H1 (cell line): ENCODE measurements around the gene RAP1A. TPM values are rescaled to one million over a fixed set of nuclear protein-coding genes. Genes with fewer than 3 reads are reported as not detected.

Source experiments
- CTCF ChIA-PET: fragments of 300-600 bp; sonication (Branson Sonifier 250); formaldehyde crosslinking; loops from one replicate; lab custom pipeline; 2021; ENCODE audit not compliant: partially characterized antibody; lab: Charles Lee
- POLR2A ChIA-PET: fragments of 300-600 bp; sonication (Branson Sonifier 250); formaldehyde crosslinking; loops from one replicate; lab custom pipeline; 2021; ENCODE audit warnings: inconsistent platforms; ENCODE audit not compliant: partially characterized antibody; lab: Charles Lee
- DNase-seq, 2 experiments: peaks; one replicate each; pipeline versions ENCODE4 v3.0.0 to v3.0.0-alpha.2; 2010 to 2022; ENCODE audit warnings: low spot score in 2 of 2, low read depth in 1 of 2, mixed read lengths in 1 of 2
- FAIRE-seq: peaks from 2 replicates; lab custom pipeline; 2011; peaks lifted over from hg19 to GRCh38; lab: Jason Lieb, UNC
- H2AFZ ChIP-seq: 2 replicates; pipeline ENCODE4 v1.8.1; 2012; ENCODE audit warnings: low read length, inconsistent platforms
- H2AK5ac ChIP-seq: 2 replicates; pipeline ENCODE4 v1.6.1; 2013; ENCODE audit warnings: low read depth, low read length
- H2BK120ac ChIP-seq: replicated peaks from 2 replicates; pipeline ENCODE3; 2013; ENCODE audit warnings: low read depth, low read length, inconsistent platforms
- H2BK12ac ChIP-seq: 2 replicates; pipeline ENCODE4 v1.6.1; 2013; ENCODE audit warnings: low read depth, low read length
- H2BK15ac ChIP-seq: 2 replicates; pipeline ENCODE4 v1.6.1; 2013; ENCODE audit warnings: low read length
- H2BK20ac ChIP-seq: 2 replicates; pipeline ENCODE4 v1.6.1; 2013; ENCODE audit warnings: low read length
- H2BK5ac ChIP-seq: 2 replicates; pipeline ENCODE4 v1.6.1; 2013; ENCODE audit warnings: low read depth, low read length
- H3K14ac ChIP-seq: 2 replicates; pipeline ENCODE4 v1.6.1; 2013; ENCODE audit warnings: inconsistent platforms; ENCODE audit not compliant: insufficient read length
- H3K18ac ChIP-seq: 2 replicates; pipeline ENCODE4 v1.6.1; 2013; ENCODE audit warnings: low read length; ENCODE audit errors: extremely low read depth
- H3K23ac ChIP-seq: 2 replicates; pipeline ENCODE4 v1.6.1; 2013; ENCODE audit warnings: inconsistent platforms; ENCODE audit not compliant: insufficient read length
- H3K23me2 ChIP-seq: 2 replicates; pipeline ENCODE4 v1.6.1; 2013; ENCODE audit warnings: low read depth, low read length
- H3K27ac ChIP-seq: 2 replicates; pipeline ENCODE4 v1.6.1; 2011; ENCODE audit warnings: low read depth, low read length, inconsistent platforms
- H3K27me3 ChIP-seq, 4 experiments: replicated peaks in 1 of 4; 1 replicate in 1 of 4; 2 replicates in 3 of 4; pipeline versions ENCODE4 v1.6.1 to v1.8.1; 2011 to 2013; ENCODE audit warnings: low read length in 3 of 4, mild to moderate bottlenecking in 3 of 4, inconsistent platforms in 2 of 4, mixed read lengths in 2 of 4, moderate library complexity in 1 of 4; ENCODE audit not compliant: control insufficient read depth in 3 of 4, insufficient read depth in 3 of 4; ENCODE audit errors: extremely low read depth in 1 of 4
- H3K36me3 ChIP-seq, 4 experiments: 2 replicates each; pipeline versions ENCODE4 v1.6.1 to v1.8.1; 2011 to 2013; ENCODE audit warnings: mild to moderate bottlenecking in 4 of 4, low read length in 3 of 4, moderate library complexity in 2 of 4, control low read depth in 1 of 4, inconsistent platforms in 1 of 4; ENCODE audit not compliant: insufficient read depth in 4 of 4, control insufficient read depth in 2 of 4
- H3K4ac ChIP-seq: replicated peaks from 2 replicates; pipeline ENCODE3; 2013; ENCODE audit warnings: low read length, low read depth, mixed read lengths, inconsistent platforms; ENCODE audit not compliant: insufficient read length
- H3K4me1 ChIP-seq, 4 experiments: replicated peaks in 1 of 4; 1 replicate in 1 of 4; 2 replicates in 3 of 4; pipeline versions ENCODE4 v1.6.1 to v1.8.1; 2011 to 2013; ENCODE audit warnings: low read length in 3 of 4, inconsistent platforms in 2 of 4, mixed read lengths in 1 of 4; ENCODE audit not compliant: insufficient read depth in 4 of 4, control insufficient read depth in 3 of 4
- H3K4me2 ChIP-seq, 2 experiments: 2 replicates each; pipeline versions ENCODE4 v1.6.1 to v1.8.1; 2011 to 2013; ENCODE audit warnings: low read depth in 2 of 2, low read length in 2 of 2, control low read depth in 1 of 2, inconsistent platforms in 1 of 2, mild to moderate bottlenecking in 1 of 2; ENCODE audit not compliant: insufficient read depth in 1 of 2
- H3K4me3 ChIP-seq, 4 experiments: fragments of 200-600, 300-600 bp in 1 of 4; sonication (generic), shearing (Covaris generic), sonication (Bioruptor Twin) in 1 of 4; 2 replicates each; pipeline versions ENCODE4 v1.5.1 to v1.8.1; 2011 to 2016; ENCODE audit warnings: low read length in 4 of 4, low read depth in 3 of 4, control low read depth in 2 of 4, inconsistent platforms in 2 of 4, mild to moderate bottlenecking in 2 of 4, mixed read lengths in 1 of 4, moderate library complexity in 1 of 4; ENCODE audit not compliant: insufficient read depth in 2 of 4; ENCODE audit errors: extremely low read depth in 1 of 4
- H3K56ac ChIP-seq: replicated peaks from 2 replicates; pipeline ENCODE3; 2013; ENCODE audit warnings: low read depth, mild to moderate bottlenecking, mixed read lengths, low read length, inconsistent platforms; ENCODE audit not compliant: insufficient read length
- H3K79me1 ChIP-seq: 2 replicates; pipeline ENCODE4 v1.6.1; 2013; ENCODE audit warnings: low read depth, low read length, control low read depth
- H3K79me2 ChIP-seq, 2 experiments: 2 replicates each; pipeline versions ENCODE4 v1.6.1 to v1.8.1; 2012 to 2013; ENCODE audit warnings: low read length in 2 of 2, mild to moderate bottlenecking in 2 of 2, inconsistent platforms in 1 of 2; ENCODE audit not compliant: insufficient read depth in 2 of 2, control insufficient read depth in 1 of 2
- H3K9ac ChIP-seq, 4 experiments: replicated peaks in 1 of 4; 1 replicate in 1 of 4; 2 replicates in 3 of 4; pipeline versions ENCODE4 v1.6.1 to v1.8.1; 2011 to 2013; ENCODE audit warnings: low read depth in 3 of 4, low read length in 3 of 4, control low read depth in 2 of 4, mild to moderate bottlenecking in 2 of 4, moderate library complexity in 2 of 4, inconsistent platforms in 1 of 4; ENCODE audit errors: extremely low read depth in 1 of 4
- H3K9me3 ChIP-seq, 2 experiments: 2 replicates each; pipeline versions ENCODE4 v1.6.1 to v1.8.1; 2012 to 2013; ENCODE audit warnings: mild to moderate bottlenecking in 2 of 2, moderate library complexity in 2 of 2, control low read depth in 1 of 2, inconsistent platforms in 1 of 2, low read depth in 1 of 2, low read length in 1 of 2, mixed read lengths in 1 of 2; ENCODE audit not compliant: insufficient read depth in 2 of 2
- H4K20me1 ChIP-seq, 2 experiments: replicated peaks in 1 of 2; 2 replicates each; pipeline versions ENCODE3 to v1.8.1; 2011 to 2013; ENCODE audit warnings: inconsistent platforms in 2 of 2, low read length in 2 of 2, mild to moderate bottlenecking in 1 of 2; ENCODE audit not compliant: insufficient read depth in 2 of 2, control insufficient read depth in 1 of 2
- H4K5ac ChIP-seq: 2 replicates; pipeline ENCODE4 v1.6.1; 2013; ENCODE audit warnings: low read length, low read depth, mixed read lengths, inconsistent platforms; ENCODE audit not compliant: insufficient read length
- H4K8ac ChIP-seq: 2 replicates; pipeline ENCODE4 v1.8.0; 2013; ENCODE audit warnings: mild to moderate bottlenecking, moderate library complexity, low read length, inconsistent platforms; ENCODE audit not compliant: insufficient read depth; ENCODE audit errors: extremely low read depth
- H4K91ac ChIP-seq: replicated peaks from 2 replicates; pipeline ENCODE3; 2013; ENCODE audit warnings: low read length, mixed read lengths, inconsistent platforms; ENCODE audit not compliant: insufficient read length
- EZH2 ChIP-seq: fragments of 200-600 bp; sonication (generic); IDR thresholded peaks from 2 replicates; pipeline ENCODE4 v1.7.1; 2012; ENCODE audit warnings: low read depth, mild to moderate bottlenecking, moderate library complexity, low read length, inconsistent platforms; ENCODE audit not compliant: severe bottlenecking
- KDM1A ChIP-seq: fragments of 200-600, 300-600 bp; sonication (generic); IDR thresholded peaks from 2 replicates; pipeline ENCODE4 v1.7.1; 2016; ENCODE audit warnings: mild to moderate bottlenecking, low read length, borderline replicate concordance
- POLR2A ChIP-seq, 2 experiments: IDR thresholded peaks; 1 replicate in 1 of 2; 2 replicates in 1 of 2; pipeline ENCODE4 v1.6.1; 2011; ENCODE audit warnings: low read depth in 2 of 2, low read length in 2 of 2, mild to moderate bottlenecking in 2 of 2; ENCODE audit errors: control extremely low read depth in 1 of 2
- RNF2 ChIP-seq: fragments of 200-900, 300-1000 bp; sonication (generic); IDR thresholded peaks from 2 replicates; pipeline ENCODE4 v1.7.1; 2016; ENCODE audit warnings: borderline replicate concordance, low read depth, mild to moderate bottlenecking, antibody characterized with exemption, low read length; ENCODE audit not compliant: poor library complexity, severe bottlenecking; ENCODE audit errors: missing control alignments
- SIN3A ChIP-seq, 2 experiments: IDR thresholded peaks in 1 of 2; conservative IDR thresholded peaks in 1 of 2; 2 replicates each; pipeline ENCODE4 v1.6.1; 2011 to 2012; ENCODE audit warnings: low read length in 2 of 2, improper control_type of control experiment in 1 of 2, low read depth in 1 of 2, mild to moderate bottlenecking in 1 of 2
- WGBS, 2 experiments: shearing (Covaris generic) in 1 of 2; methylation state at CpG; one replicate each; pipeline versions ENCODE4 v1.1.6 to v1.1.7; 2013 to 2015; ENCODE audit warnings: low lambda C conversion rate in 2 of 2, mixed read lengths in 2 of 2, inconsistent platforms in 1 of 2, low coverage in 1 of 2, missing lambda C conversion rate in 1 of 2; ENCODE audit not compliant: insufficient replicate concordance in 2 of 2, insufficient coverage in 1 of 2, insufficient read length in 1 of 2; ENCODE audit errors: extremely low coverage in 1 of 2, missing lambda C conversion rate in 1 of 2; 5-methylcytosine and 5-hydroxymethylcytosine counted together
- polyA plus RNA-seq, 7 experiments: library from polyadenylated mRNA; depleted of rRNA in 3 of 7; stranded (reverse) in 5 of 7; unstranded in 2 of 7; fragments of >200 nt in 5 of 7; fragments of 200-250 nt in 2 of 7; gene quantifications; 1 replicate in 5 of 7; 2 replicates in 1 of 7; 4 replicates in 1 of 7; pipeline versions ENCODE4 v1.2.1 to v1.2.3, GENCODE V29; 2011 to 2013; ENCODE audit warnings: missing spikeins in 2 of 7, mixed read lengths in 2 of 7
- total RNA-seq: library from RNA; stranded (reverse); fragmentation: NEBNext Ultra II Directional; extraction: Animal tissue kit (Norgen Biotek cat#: 25700); gene quantifications from 2 replicates; pipeline ENCODE4 v1.2.1, GENCODE V29; 2021

RAP1A gene
- total and polyA plus RNA-seq, 2 of the 8 experiments (the other 6 are each of a cell fraction or from before 2014, with no cell fraction given) = 10.9 to 35.8 TPM

- Histone ChIP-seq H3K79me2 (peaks cover 3 to 23% of the 10 kb centered on the region in 2 experiments; a peak in 2 of 4 replicates), H3K4ac (no peak overlapping the region), H3K4me1 (peaks cover 0 to 3% (median 0%) of the 10 kb centered on the region in 4 experiments; a peak in 1 of 7 replicates), H4K91ac (no peak overlapping the region), H3K4me2 (no peak overlapping the region), H3K27me3 (no peaks in the 10 kb centered on the region), H2BK120ac (no peak overlapping the region), H3K27ac (no peak overlapping the region), H3K23me2 (peaks cover 2% of the 10 kb centered on the region; the same call in 1 of the 2 replicates), H3K36me3 (peaks cover 10 to 81% (median 45%) of the 10 kb centered on the region in 4 experiments), H3K4me3 (no peak overlapping the region), H2BK5ac (no peak overlapping the region), H3K14ac (no peak overlapping the region), H4K8ac (no peak overlapping the region), H2BK15ac (no peak overlapping the region), H2BK20ac (no peak overlapping the region), H2BK12ac (no peak overlapping the region), H2AK5ac (no peak overlapping the region), H3K9me3 (no peaks in the 10 kb centered on the region), H4K5ac (no peak overlapping the region), H3K9ac (no peak overlapping the region), H3K56ac (no peak overlapping the region), H4K20me1 (no peaks in the 10 kb centered on the region), H3K23ac (no peak overlapping the region), H3K79me1 (peaks cover 2% of the 10 kb centered on the region; the same call in 1 of the 2 replicates), H3K18ac (no peak overlapping the region), H2AFZ (no peak overlapping the region)
- CTCF ChIA-PET = interaction anchor here (40.4 kb wide), 1 partner anchor 32 kb away, joined by 1070 read pairs; the partner anchor contains the start of gene INKA2
- POLR2A ChIA-PET = interaction anchor here (1.1 to 1.8 kb wide), 2 partner anchors 14 to 25 kb away, joined by 3 to 11 read pairs; no protein-coding TSS in a partner anchor
- DNase-seq (no peak), FAIRE-seq (no peak)
- 92% methylated on average over 2 of the region's 2 CpGs; no CpG with 5 or more reads in 1 of the 2 experiments for WGBS, 2 experiments
- no peak for TF ChIP-seq RNF2
- TF ChIP-seq POLR2A (IDR thresholded peaks at IDR 0.05; ENCODE audit: control extremely low read depth in 1 of 2, low read depth in 2 of 2, low read length in 2 of 2) = no peak
- no peak for TF ChIP-seq SIN3A (conservative IDR thresholded peaks at IDR 0.05 in 1 of 2, IDR thresholded peaks at IDR 0.05 in 1 of 2; ENCODE audit: low read depth in 1 of 2, low read length in 2 of 2)
- TF ChIP-seq KDM1A = no peak
- no peak for TF ChIP-seq EZH2
Observed at GRCh38 chr1:111761717-111762116, 142.1 kb downstream of the RAP1A start.
